Neural cell (in vitro differentiated cells): ENCODE measurements around the gene MAP4K3. TPM values are rescaled to one million over a fixed set of nuclear protein-coding genes. Genes with fewer than 3 reads are reported as not detected.

Source experiments
- H2AFZ ChIP-seq: fragments of 200-600, 300-800 bp; sonication (generic), shearing (Covaris generic); 2 replicates; pipeline ENCODE4 v1.6.0; 2014; ENCODE audit warnings: low read depth, mild to moderate bottlenecking, antibody characterized with exemption, low read length, moderate library complexity
- H3F3A ChIP-seq: fragments of 200-600 bp; shearing (Covaris generic); 2 replicates; pipeline ENCODE4 v1.6.1; 2016; ENCODE audit warnings: mild to moderate bottlenecking, moderate library complexity, mixed read lengths, antibody characterized with exemption, low read length; ENCODE audit not compliant: insufficient read depth, poor library complexity, severe bottlenecking
- H3K27ac ChIP-seq: fragments of 200-600, 300-800 bp; sonication (generic), shearing (Covaris generic); 2 replicates; pipeline ENCODE4 v1.5.1; 2014; ENCODE audit warnings: mild to moderate bottlenecking, low read length, moderate library complexity
- H3K27me3 ChIP-seq: fragments of 300-800, 200-600 bp; sonication (generic), shearing (Covaris generic); 2 replicates; pipeline ENCODE4 v1.6.0; 2014; ENCODE audit warnings: mild to moderate bottlenecking, low read depth, low read length, moderate library complexity; ENCODE audit not compliant: insufficient read depth
- H3K36me3 ChIP-seq: fragments of 300-800, 200-600 bp; sonication (generic), shearing (Covaris generic); 2 replicates; pipeline ENCODE4 v1.5.1; 2014; ENCODE audit warnings: mild to moderate bottlenecking, antibody characterized with exemption, low read length, moderate library complexity; ENCODE audit not compliant: insufficient read depth
- H3K4me2 ChIP-seq: fragments of 300-800, 200-600 bp; sonication (generic), shearing (Covaris generic); 2 replicates; pipeline ENCODE4 v1.6.0; 2014; ENCODE audit warnings: mild to moderate bottlenecking, low read length
- H3K4me3 ChIP-seq: fragments of 300-800, 200-600 bp; sonication (generic), shearing (Covaris generic); 2 replicates; pipeline ENCODE4 v1.5.1; 2014; ENCODE audit warnings: mild to moderate bottlenecking, low read length, moderate library complexity
- H3K79me2 ChIP-seq: fragments of 200-600 bp; shearing (Covaris generic); replicated peaks from 2 replicates; pipeline ENCODE4 v1.6.0; 2014; ENCODE audit warnings: mild to moderate bottlenecking, low read length, moderate library complexity; ENCODE audit not compliant: insufficient read depth
- H3K9ac ChIP-seq: fragments of 300-800, 200-600 bp; sonication (generic), shearing (Covaris generic); 2 replicates; pipeline ENCODE4 v1.6.1; 2016; ENCODE audit warnings: mild to moderate bottlenecking, low read length, mixed read lengths
- H3K9me2 ChIP-seq: fragments of 200-600 bp; shearing (Covaris generic); 2 replicates; pipeline ENCODE4 v1.6.1; 2016; ENCODE audit warnings: mild to moderate bottlenecking, low read length, mixed read lengths; ENCODE audit not compliant: insufficient read depth
- H3K9me3 ChIP-seq: fragments of 200-600, 300-800 bp; sonication (generic), shearing (Covaris generic); 2 replicates; pipeline ENCODE4 v1.6.1; 2016; ENCODE audit warnings: mild to moderate bottlenecking, mixed run types, low read length, moderate library complexity, mixed read lengths
- H4K20me1 ChIP-seq: fragments of 200-600 bp; shearing (Covaris generic); 2 replicates; pipeline ENCODE4 v1.6.1; 2016; ENCODE audit warnings: mild to moderate bottlenecking, mixed run types; ENCODE audit not compliant: insufficient read depth
- CTCF ChIP-seq: fragments of 450-650 bp; IDR thresholded peaks from 2 replicates; pipeline ENCODE4 v1.5.1; 2014; ENCODE audit warnings: antibody characterized with exemption, mild to moderate bottlenecking, moderate library complexity; ENCODE audit not compliant: poor library complexity, severe bottlenecking
- EP300 ChIP-seq: fragments of 450-650 bp; conservative IDR thresholded peaks from 2 replicates; pipeline ENCODE4 v1.6.1; 2014; ENCODE audit warnings: antibody characterized with exemption, mild to moderate bottlenecking, moderate library complexity; ENCODE audit not compliant: poor library complexity, severe bottlenecking
- EZH2 ChIP-seq: fragments of 200-600, 300-800 bp; shearing (Covaris generic), sonication (generic); IDR thresholded peaks from 2 replicates; pipeline ENCODE4 v1.6.1; 2014; ENCODE audit warnings: antibody characterized with exemption, low read length, borderline replicate concordance, mild to moderate bottlenecking; ENCODE audit not compliant: insufficient read depth, poor library complexity, severe bottlenecking
- MXI1 ChIP-seq: fragments of 450-650 bp; conservative IDR thresholded peaks from 2 replicates; pipeline ENCODE4 v1.6.1; 2014; ENCODE audit warnings: antibody characterized with exemption, mild to moderate bottlenecking; ENCODE audit not compliant: poor library complexity, severe bottlenecking
- POLR2AphosphoS5 ChIP-seq: IDR thresholded peaks from 2 replicates; pipeline ENCODE4 v1.6.1; 2012
- RAD21 ChIP-seq: fragments of 450-650 bp; conservative IDR thresholded peaks from 2 replicates; pipeline ENCODE4 v1.6.1; 2014; ENCODE audit warnings: antibody characterized with exemption, mild to moderate bottlenecking, moderate library complexity
- REST ChIP-seq: IDR thresholded peaks from 2 replicates; pipeline ENCODE4 v1.6.1; 2012; ENCODE audit warnings: borderline replicate concordance
- SMC3 ChIP-seq: fragments of 450-650 bp; conservative IDR thresholded peaks from 2 replicates; pipeline ENCODE4 v1.6.1; 2014; ENCODE audit warnings: antibody characterized with exemption, mild to moderate bottlenecking, moderate library complexity; ENCODE audit not compliant: poor library complexity
- TAF1 ChIP-seq: IDR thresholded peaks from 2 replicates; pipeline ENCODE4 v1.6.1; 2012; ENCODE audit warnings: low read depth
- polyA plus RNA-seq: library from polyadenylated mRNA; depleted of rRNA; stranded (reverse); fragments of >200 nt; gene quantifications from 2 replicates; pipeline ENCODE4 v1.2.3, GENCODE V29; 2014

The MAP4K3 gene
- polyA plus RNA-seq, 1 donor from 2014 or later, result 105 TPM

GRCh38 chr2:39301352-39301751, 135.7 kb downstream of the MAP4K3 start:
- Histone ChIP-seq H3K36me3 (peaks cover 9% of the 10 kb centered on the region), H2AFZ (no peak overlapping the region), H3K9ac (no peak overlapping the region), H3F3A (no peaks in the 10 kb centered on the region), H3K9me2 (no peaks in the 10 kb centered on the region), H3K79me2 (no peaks in the 10 kb centered on the region), H3K27me3 (no peaks in the 10 kb centered on the region), H4K20me1 (no peaks in the 10 kb centered on the region), H3K4me2 (no peak overlapping the region), H3K4me3 (no peak overlapping the region), H3K27ac (no peak overlapping the region), H3K9me3 (no peaks in the 10 kb centered on the region)
- no peak for TF ChIP-seq EZH2

GRCh38 chr2:39300044-39300978, 136.8 kb downstream of the MAP4K3 start:
- no peaks in the 10 kb centered on the region for H3K79me2 ChIP-seq
- no peak overlapping the region for H2AFZ ChIP-seq
- H3K27me3 ChIP-seq, result no peaks in the 10 kb centered on the region
- no peaks in the 10 kb centered on the region for H3K9me3 ChIP-seq
- no peak overlapping the region for H3K27ac ChIP-seq
- H3K4me2 ChIP-seq, result no peak overlapping the region
- H3K9ac ChIP-seq, result no peak overlapping the region
- H3K9me2 ChIP-seq, result no peaks in the 10 kb centered on the region
- no peaks in the 10 kb centered on the region for H3F3A ChIP-seq
- no peaks in the 10 kb centered on the region for H4K20me1 ChIP-seq
- peaks cover 9% of the 10 kb centered on the region for H3K36me3 ChIP-seq
- no peak overlapping the region for H3K4me3 ChIP-seq
- no peak for TF ChIP-seq TAF1
- no peak for TF ChIP-seq POLR2AphosphoS5
- TF ChIP-seq CTCF, result no peak
- no peak for TF ChIP-seq EZH2
- TF ChIP-seq REST, result no peak
- no peak for TF ChIP-seq MXI1
- no peak for TF ChIP-seq RAD21
- no peak for TF ChIP-seq SMC3
- TF ChIP-seq EP300, result no peak
